ENCODE measurements around the gene PACS2. TPM values are rescaled to one million over a fixed set of nuclear protein-coding genes. Genes with fewer than 3 reads are reported as not detected.

Gene PACS2
- polyA plus RNA-seq, 1 of the 3 experiments (the other 2 are of a cell fraction) = 42.7 TPM

DNA sequence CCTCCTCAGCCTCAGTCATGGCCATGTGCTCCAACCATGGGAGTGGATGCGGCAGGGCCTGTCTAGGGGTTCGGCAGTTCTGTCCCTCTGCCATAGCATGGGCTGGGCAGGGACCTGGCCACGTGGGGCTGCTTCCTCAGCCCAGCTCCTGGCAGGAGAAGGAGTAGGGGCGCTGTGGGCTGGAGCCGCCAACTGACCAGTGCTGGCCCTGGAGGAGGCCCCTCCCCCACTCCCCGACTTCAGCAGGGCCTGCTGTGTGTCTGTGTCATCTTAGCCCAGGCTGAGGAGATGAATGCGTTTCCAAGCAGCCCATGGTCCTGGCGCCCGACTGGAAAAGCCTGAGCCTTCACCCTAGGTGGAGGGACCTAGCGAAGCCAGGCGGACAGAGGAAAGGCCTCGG is 2.7 kb upstream of the PACS2 start:
- CTCF ChIA-PET = interaction anchor here (1.0 to 1.2 kb wide), 2 partner anchors 40 to 178 kb away, joined by 3 to 4 read pairs; no protein-coding TSS in a partner anchor
- Histone ChIP-seq H3K27ac (ENCODE audit: low read depth in 2 of 2, low read length in 1 of 2) (no peak overlapping the region), H3K9me2 (no peaks in the 10 kb centered on the region), H3F3A (replicated peaks; ENCODE audit: insufficient read depth) (peaks cover 3% of the 10 kb centered on the region), H3K79me2 (ENCODE audit: insufficient read depth) (peaks cover 17% of the 10 kb centered on the region; the same call in 1 of the 2 replicates), H3K4me3 (ENCODE audit: low read depth in 2 of 2, low read length in 1 of 2) (no peak overlapping the region), H2AFZ (ENCODE audit: low read depth) (no peak overlapping the region), H3K9me3 (no peaks in the 10 kb centered on the region), H3K4me1 (ENCODE audit: control insufficient read depth in 1 of 2, insufficient read depth in 2 of 2, low read depth in 1 of 2, low read length in 1 of 2) (peaks cover 0 to 24% of the 10 kb centered on the region in 2 experiments; a peak in 1 of 4 replicates), H4K20me1 (ENCODE audit: insufficient read depth) (peaks cover 14% of the 10 kb centered on the region), H3K36me3 (replicated peaks in 1 of 2; ENCODE audit: control insufficient read depth in 1 of 2, insufficient read depth in 2 of 2, low read length in 1 of 2) (no peaks in the 10 kb centered on the region), H3K4me2 (no peak overlapping the region), H3K9ac (no peak overlapping the region), H3K27me3 (ENCODE audit: insufficient read depth) (no peaks in the 10 kb centered on the region)
- TF ChIP-seq SIN3A (IDR thresholded peaks at IDR 0.05; ENCODE audit: borderline replicate concordance, low read depth, low read length) (no peak), TAF1 (IDR thresholded peaks at IDR 0.05; ENCODE audit: borderline replicate concordance, low read depth, low read length) (no peak), RCOR1 (IDR thresholded peaks at IDR 0.05; ENCODE audit: low read length) (no peak), EZH2phosphoT487 (IDR thresholded peaks at IDR 0.05; ENCODE audit: borderline replicate concordance, low read depth) (no peak), MXI1 (IDR thresholded peaks at IDR 0.05; ENCODE audit: low read depth, low read length) (no peak), FOSL2 (IDR thresholded peaks at IDR 0.05; ENCODE audit: borderline replicate concordance, low read depth) (no peak), SMC3 (IDR thresholded peaks at IDR 0.05; ENCODE audit: low read depth, low read length) (no peak), RAD21 (IDR thresholded peaks at IDR 0.05; ENCODE audit: low read length) (no peak), RFX5 (IDR thresholded peaks at IDR 0.05; ENCODE audit: low read length) (no peak), FOXM1 (IDR thresholded peaks at IDR 0.05; ENCODE audit: low read depth) (no peak), POLR2AphosphoS5 (IDR thresholded peaks at IDR 0.05; ENCODE audit: low read depth, low read length) (no peak), NFIC (IDR thresholded peaks at IDR 0.05; ENCODE audit: borderline replicate concordance) (no peak), TEAD4 (IDR thresholded peaks at IDR 0.05; ENCODE audit: borderline replicate concordance, insufficient read depth) (no peak), CHD2 (IDR thresholded peaks at IDR 0.05; ENCODE audit: low read length, partially characterized antibody) (no peak), EP300 (IDR thresholded peaks at IDR 0.05; ENCODE audit: borderline replicate concordance in 1 of 2, low read depth in 1 of 2, low read length in 1 of 2) (no peak), GATA2 (CRISPR knock-in tag; IDR thresholded peaks at IDR 0.05) (no peak), FOXJ3 (CRISPR knock-in tag; IDR thresholded peaks at IDR 0.05) (no peak)
- TF ChIP-seq, protein P1, sequence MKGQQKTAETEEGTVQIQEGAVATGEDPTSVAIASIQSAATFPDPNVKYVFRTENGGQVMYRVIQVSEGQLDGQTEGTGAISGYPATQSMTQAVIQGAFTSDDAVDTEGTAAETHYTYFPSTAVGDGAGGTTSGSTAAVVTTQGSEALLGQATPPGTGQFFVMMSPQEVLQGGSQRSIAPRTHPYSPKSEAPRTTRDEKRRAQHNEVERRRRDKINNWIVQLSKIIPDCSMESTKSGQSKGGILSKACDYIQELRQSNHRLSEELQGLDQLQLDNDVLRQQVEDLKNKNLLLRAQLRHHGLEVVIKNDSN (IDR thresholded peaks at IDR 0.05; ENCODE audit: borderline replicate concordance, low read depth) = no peak
- TF ChIP-seq, protein P2, sequence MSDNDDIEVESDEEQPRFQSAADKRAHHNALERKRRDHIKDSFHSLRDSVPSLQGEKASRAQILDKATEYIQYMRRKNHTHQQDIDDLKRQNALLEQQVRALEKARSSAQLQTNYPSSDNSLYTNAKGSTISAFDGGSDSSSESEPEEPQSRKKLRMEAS (IDR thresholded peaks at IDR 0.05; ENCODE audit: low read depth) = no peak
- TF ChIP-seq, protein P3, sequence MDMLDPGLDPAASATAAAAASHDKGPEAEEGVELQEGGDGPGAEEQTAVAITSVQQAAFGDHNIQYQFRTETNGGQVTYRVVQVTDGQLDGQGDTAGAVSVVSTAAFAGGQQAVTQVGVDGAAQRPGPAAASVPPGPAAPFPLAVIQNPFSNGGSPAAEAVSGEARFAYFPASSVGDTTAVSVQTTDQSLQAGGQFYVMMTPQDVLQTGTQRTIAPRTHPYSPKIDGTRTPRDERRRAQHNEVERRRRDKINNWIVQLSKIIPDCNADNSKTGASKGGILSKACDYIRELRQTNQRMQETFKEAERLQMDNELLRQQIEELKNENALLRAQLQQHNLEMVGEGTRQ (IDR thresholded peaks at IDR 0.05; ENCODE audit: borderline replicate concordance, low read depth, low read length) = no peak
- DNase-seq = peak; percentile 7
- POLR2A ChIA-PET = interaction anchor here (0.6 kb wide), 1 partner anchor 8 kb away, joined by 3 read pairs; no protein-coding TSS in a partner anchor
- WGBS (ENCODE audit: low lambda C conversion rate) = 82% methylated on average over 10 of the region's 12 CpGs

All from SK-N-SH (cell line).